ENCODE measurements around the gene SLC9A8. TPM values are rescaled to one million over a fixed set of nuclear protein-coding genes. Genes with fewer than 3 reads are reported as not detected.

The SLC9A8 gene
- total and polyA plus RNA-seq, 8 donors = 2.3 to 21.0 (median 11.9) TPM

- H3K4me1 ChIP-seq = peaks cover 21 to 40% (median 30%) of the 10 kb centered on the region in 4 donors
- intact Hi-C loops (cut with DNase I; ENCODE audit: low total_unique reads) = no loop called here
- no peaks in the 10 kb centered on the region for H3K9me3 ChIP-seq
- TF ChIP-seq CTCF (IDR thresholded peaks at IDR 0.05) (no peak), EP300 (IDR thresholded peaks at IDR 0.05) (no peak), POLR2A (IDR thresholded peaks at IDR 0.05) (no peak), POLR2AphosphoS5 (IDR thresholded peaks at IDR 0.05) (no peak)
- peak overlapping the region in 1 of 5 donors; percentile 8 for H3K27ac ChIP-seq
- 91 to 95% (median 94%) methylated on average over 33 to 37 of the region's 37 CpGs for WGBS, 5 donors
- no peaks in the 10 kb centered on the region for H3K27me3 ChIP-seq
- no peak overlapping the region for H3K4me3 ChIP-seq
- H3K36me3 ChIP-seq = peaks cover 28 to 72% (median 70%) of the 10 kb centered on the region in 4 donors
- DNase-seq = no peak
These were observed 93.5 kb downstream of the SLC9A8 start for GRCh38 chr20:49906101-49906604.

GRCh38 chr20:49906615-49907154 is 94.1 kb downstream of the SLC9A8 start:
- no peak for TF ChIP-seq POLR2A (IDR thresholded peaks at IDR 0.05)
- no peak for TF ChIP-seq CTCF (IDR thresholded peaks at IDR 0.05)
- no peak for TF ChIP-seq POLR2AphosphoS5 (IDR thresholded peaks at IDR 0.05)
- TF ChIP-seq EP300 (IDR thresholded peaks at IDR 0.05) = no peak
- H3K27me3 ChIP-seq = no peaks in the 10 kb centered on the region
- no peak overlapping the region for H3K4me3 ChIP-seq
- peaks cover 21 to 40% (median 30%) of the 10 kb centered on the region in 4 donors for H3K4me1 ChIP-seq
- intact Hi-C loops (cut with DNase I; ENCODE audit: low total_unique reads) = no loop called here
- peaks cover 28 to 72% (median 70%) of the 10 kb centered on the region in 4 donors for H3K36me3 ChIP-seq
- no peaks in the 10 kb centered on the region for H3K9me3 ChIP-seq
- 79 to 93% (median 89%) methylated on average over 15 of the region's 15 CpGs for WGBS, 5 donors
- DNase-seq = no peak
- H3K27ac ChIP-seq = peak overlapping the region in 1 of 5 donors; percentile 8

GRCh38 chr20:49907405-49908257 is 95.0 kb downstream of the SLC9A8 start:
- H3K4me1 ChIP-seq = peaks cover 23 to 49% (median 38%) of the 10 kb centered on the region in 4 donors
- intact Hi-C loops (cut with DNase I; ENCODE audit: low total_unique reads) = no loop called here
- no peak for DNase-seq
- H3K9me3 ChIP-seq = no peaks in the 10 kb centered on the region
- H3K27me3 ChIP-seq = no peaks in the 10 kb centered on the region
- H3K36me3 ChIP-seq = peaks cover 28 to 72% (median 70%) of the 10 kb centered on the region in 4 donors
- 87 to 95% (median 91%) methylated on average over 19 of the region's 19 CpGs for WGBS, 5 donors
- no peak overlapping the region for H3K4me3 ChIP-seq
- peak overlapping the region in 1 of 5 donors; percentile 71 for H3K27ac ChIP-seq
- TF ChIP-seq POLR2A (IDR thresholded peaks at IDR 0.05) (no peak), CTCF (IDR thresholded peaks at IDR 0.05) (no peak), EP300 (IDR thresholded peaks at IDR 0.05) (no peak), POLR2AphosphoS5 (IDR thresholded peaks at IDR 0.05) (no peak)

GRCh38 chr20:49908258-49908565 is 95.6 kb downstream of the SLC9A8 start:
- H3K4me1 ChIP-seq = peaks cover 29 to 55% (median 43%) of the 10 kb centered on the region in 4 donors
- 89 to 97% (median 94%) methylated on average over 11 of the region's 11 CpGs for WGBS, 5 donors
- H3K27ac ChIP-seq = peak overlapping the region in 1 of 5 donors; percentile 71
- TF ChIP-seq POLR2A (IDR thresholded peaks at IDR 0.05) = no peak
- no peak for DNase-seq
- no peaks in the 10 kb centered on the region for H3K27me3 ChIP-seq
- H3K36me3 ChIP-seq = peaks cover 28 to 72% (median 67%) of the 10 kb centered on the region in 4 donors
- no peak overlapping the region for H3K4me3 ChIP-seq
- intact Hi-C loops (cut with DNase I; ENCODE audit: low total_unique reads) = no loop called here
- H3K9me3 ChIP-seq = no peaks in the 10 kb centered on the region

Data from stomach (tissue), 9 donors.